GM18907 (cell line): ENCODE data around the gene PAM16.

Source experiments
- ATAC-seq: cut with Tn5 transposase; IDR thresholded peaks from one replicate; pipeline ENCODE4 v1.9.1; 2021; ENCODE audit warnings: mild to moderate bottlenecking, moderate library complexity; ENCODE audit not compliant: unreplicated experiment

The PAM16 gene

DNA sequence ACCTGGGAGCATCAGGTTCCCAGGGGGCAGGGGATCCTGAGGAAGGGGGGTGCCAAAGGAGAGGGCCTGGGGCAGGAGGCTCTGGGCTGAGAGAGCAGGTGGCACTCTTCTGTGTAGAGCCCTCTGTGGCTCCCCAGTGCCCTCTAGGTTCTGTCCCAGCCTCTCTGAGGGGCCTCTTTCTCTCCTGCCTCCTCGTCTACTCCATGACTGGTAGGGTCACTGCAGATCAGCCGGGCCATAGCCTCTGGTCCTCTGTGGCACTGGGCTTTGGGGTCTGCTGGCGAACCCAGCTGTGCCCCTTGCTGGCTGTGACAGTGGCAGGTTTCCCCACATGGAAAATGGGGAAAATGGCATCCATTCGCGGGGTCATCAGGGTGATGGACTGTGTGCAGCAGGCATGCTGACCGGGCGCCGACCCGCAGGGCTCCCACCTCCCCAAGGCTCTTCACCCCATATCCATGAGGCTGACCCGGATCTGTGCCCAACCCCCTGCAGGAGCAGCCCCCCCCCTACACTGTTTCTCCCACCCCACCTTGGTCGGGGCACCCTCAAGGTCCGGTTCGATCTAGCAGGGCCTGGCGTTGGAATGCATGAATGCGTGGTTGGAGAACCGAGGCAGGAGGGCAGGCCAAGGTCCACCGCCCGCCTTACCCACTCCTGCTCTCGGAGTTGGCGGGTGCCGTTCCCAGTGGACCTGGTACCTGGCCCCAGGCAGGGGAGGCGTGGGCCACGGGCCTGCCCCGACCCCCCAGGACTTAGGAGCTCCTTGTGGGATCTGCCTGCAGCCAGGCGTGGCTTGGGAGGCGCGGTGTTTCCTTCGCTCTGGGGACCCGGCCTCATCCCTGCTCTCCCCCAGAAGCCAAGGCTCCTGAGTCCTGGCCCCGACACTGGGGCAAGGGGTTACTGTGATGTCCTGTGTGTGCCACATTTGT, 28.7 kb downstream of the PAM16 start:
- no peak for ATAC-seq

DNA sequence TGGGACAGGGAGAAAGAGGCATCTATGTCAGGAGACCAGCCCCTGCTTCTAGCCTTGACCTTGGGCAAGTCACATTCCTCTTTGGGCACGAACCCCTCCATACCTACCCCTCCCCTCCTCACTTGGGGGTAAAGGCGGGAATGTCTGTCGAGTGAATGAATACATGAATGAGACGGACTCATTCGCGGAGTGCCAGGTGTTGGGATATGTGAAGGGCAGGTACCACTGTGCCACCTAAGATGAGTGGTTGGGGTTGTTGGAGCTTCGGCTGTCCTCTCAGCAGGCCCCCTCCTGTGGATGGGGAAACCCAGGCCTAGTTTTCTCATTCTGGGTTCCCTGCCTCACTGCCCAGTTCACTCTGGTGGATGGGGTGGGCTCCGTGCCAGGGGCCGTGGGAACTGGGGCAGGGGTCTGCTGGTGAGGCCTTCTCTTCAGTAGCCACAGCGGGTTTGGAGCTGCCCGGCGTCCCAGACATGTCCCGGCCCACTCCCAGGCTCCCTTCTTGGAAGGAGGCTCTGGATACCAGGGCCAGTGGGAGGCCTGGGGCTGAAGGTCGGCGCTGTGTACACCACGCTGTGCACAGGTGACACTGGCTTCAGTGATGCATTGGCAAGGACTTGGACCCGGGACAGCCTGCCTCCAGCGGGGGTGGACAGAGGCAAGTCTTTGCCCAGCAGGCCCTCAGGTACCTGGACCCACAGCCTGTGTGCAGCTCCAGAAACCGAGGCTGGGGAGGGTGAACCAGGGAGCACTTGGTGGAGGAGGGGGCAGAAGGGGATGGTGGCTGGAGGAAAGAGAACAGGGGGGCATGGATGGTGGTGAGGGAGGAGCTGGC, 29.6 kb downstream of the PAM16 start:
- ATAC-seq = no peak

GRCh38 chr16:4320571-4321137, 30.5 kb downstream of the PAM16 start:
- ATAC-seq = no peak

GRCh38 chr16:4319454-4320421, 31.4 kb downstream of the PAM16 start:
- peak; percentile 42 for ATAC-seq

DNA sequence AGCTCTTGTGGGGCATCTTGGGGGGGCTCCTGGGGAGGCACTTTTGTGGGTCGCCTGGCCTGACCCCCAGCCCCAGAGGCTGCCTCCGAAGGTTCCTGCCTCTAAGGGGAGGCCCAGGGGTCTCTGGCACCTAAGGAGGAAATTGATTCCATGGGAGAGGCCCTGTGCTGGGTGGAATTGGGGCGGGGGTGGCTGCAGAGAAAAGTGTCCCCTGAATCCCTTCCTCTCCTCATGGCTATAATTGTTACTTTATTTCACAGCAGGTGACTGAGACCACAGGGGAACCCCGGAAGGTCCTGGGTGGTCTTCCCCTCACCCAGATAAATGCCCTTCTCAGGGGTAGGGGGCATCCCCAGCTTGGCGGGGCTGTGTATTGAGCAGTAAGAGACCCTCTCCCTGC, 32.2 kb downstream of the PAM16 start:
- no peak for ATAC-seq

DNA sequence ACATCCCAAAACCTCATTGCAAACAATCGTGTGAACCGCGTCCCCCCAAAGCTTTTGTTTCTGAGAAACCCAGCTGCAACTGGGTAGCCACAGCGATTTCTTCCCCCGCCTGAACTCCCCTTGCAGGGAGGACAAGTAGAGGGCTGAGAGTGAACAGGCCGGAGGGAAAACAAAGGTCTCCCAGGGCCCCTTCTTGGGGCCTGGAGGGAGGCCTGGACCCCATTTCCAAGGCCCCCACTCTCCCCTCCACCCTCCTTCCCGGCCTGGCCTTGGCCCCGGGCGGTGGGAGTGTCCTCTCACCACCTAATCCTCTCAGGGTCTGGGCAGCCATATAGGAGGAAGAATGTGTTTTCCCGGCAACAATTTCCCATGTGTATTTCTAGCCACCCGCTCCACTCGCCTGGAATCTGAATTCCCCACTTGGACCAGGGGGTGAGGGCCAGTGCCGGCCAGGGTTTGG, 32.6 kb downstream of the PAM16 start:
- no peak for ATAC-seq

DNA sequence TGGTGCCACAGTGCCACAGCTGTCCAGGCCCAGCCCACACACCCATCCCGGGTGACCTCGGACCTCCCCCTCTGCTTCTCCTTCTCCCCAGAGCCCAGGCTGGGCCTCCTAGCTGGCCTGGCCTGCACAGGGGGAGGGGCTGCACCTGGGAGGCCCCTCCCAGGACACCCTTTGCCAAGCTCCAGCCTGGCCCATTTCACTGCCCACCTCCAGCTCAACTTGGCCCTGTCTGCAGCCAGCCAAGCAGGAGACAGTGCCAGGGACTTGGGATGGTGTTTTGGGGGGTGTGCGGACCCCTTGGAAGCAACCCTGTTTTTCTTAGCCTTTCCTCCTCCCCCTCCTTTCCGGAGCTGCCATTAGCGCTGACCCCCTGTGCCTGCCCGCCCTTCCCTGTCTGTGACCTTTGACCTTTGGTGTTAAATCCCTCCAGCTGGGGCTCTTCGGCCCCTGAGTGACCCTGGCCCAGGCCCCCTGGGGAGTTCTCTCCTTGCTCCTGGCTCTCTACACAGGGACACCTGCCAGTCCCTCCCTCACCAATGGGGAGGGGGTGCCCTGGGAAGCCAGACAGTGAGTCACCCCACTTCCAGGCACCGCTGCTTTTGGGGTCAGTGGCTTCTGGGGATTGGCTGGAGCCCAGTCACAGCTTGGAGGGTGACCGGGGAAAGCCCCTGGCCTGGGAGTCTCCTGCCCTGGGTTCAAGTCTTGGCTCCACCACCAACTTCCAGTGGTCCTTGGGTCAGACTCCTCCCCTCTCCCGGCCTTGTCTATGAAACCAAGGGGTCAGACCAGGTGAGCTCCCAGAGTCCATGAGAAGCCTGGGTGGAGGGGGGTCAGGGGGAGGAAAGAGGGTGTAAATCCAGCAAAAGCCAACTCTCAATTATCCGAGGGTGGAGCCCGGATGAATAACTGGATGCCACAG, 33.3 kb downstream of the PAM16 start:
- no peak for ATAC-seq

DNA sequence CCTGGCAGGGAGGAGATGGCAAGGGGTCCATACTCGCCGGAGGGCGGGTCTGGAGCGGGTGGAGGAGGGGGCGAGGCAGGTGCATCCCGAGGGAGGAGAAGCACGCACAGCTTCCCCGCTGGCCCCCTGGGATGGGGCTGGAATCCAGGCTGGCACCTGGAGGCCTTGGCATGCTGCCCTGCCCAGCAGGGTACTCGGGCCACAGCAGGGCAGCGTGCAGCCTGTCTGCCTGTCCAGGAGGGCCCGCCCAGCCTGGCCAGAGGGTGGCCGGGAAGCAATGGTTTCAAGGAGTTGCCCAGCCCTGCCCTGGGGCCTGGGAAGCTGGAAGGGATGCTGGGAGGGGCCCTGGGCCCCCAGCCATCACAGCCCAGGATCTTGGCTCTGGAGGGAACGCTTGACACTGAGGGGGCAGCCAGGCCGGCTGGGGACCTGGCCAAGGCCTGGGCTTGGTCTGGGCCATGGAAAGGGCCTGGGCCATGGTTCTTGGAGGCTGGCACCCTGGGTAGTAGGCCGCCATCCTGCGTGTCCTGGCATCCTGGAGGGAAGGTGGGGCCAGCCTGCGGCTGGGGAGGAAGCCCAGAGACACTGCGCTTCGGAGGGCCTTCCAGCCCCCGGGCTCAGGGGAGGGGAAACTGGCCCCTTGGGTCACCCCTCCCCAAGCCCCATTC, 34.1 kb downstream of the PAM16 start:
- ATAC-seq = no peak

DNA sequence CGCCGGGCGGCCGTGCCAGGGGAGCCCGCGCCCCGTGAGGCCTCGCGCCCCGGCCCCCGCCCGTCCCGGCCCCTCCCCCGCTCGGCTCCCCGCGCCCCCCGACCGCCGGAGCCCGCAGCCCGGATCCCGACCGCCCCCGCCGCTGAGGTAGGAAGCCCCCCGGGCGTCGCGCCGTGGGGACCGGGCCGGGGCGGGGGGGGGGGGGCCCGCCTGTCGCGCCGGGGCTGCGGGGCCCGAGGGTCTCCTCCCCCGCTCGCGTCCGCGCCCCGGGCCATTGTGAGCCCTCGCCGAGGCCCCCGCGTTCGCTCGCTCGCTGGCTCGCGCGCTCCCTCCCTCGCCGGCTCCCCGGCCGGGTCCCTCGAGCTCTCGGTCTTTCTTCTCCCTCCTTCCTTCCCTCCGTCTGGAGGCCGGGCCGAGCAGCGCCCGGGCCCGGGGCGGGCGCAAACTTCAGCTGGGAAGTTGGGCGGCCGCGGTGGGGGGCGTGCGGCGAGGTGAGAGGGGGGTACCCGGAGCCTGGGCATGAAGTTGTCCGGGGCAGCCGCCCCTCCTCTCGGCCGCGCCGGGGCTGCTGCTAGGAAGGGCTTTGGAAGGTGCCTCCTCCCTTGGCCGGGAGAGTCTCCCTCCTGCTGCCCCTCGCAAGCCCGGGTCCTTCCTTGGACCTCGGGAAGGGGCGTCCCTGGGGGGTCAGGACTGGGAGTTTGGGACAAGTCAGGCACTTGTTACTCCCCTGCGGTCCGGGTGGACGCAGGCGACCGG, 34.8 kb downstream of the PAM16 start:
- no peak for ATAC-seq

- no peak for ATAC-seq
Measured at GRCh38 chr16:4315186-4316107, 35.7 kb downstream of the PAM16 start, which contains the start of gene GLIS2. Gene GLIS2, plus strand, starts transcription at chr16:4316067. Its CDS starts 16,214 bp downstream, at chr16:4332281.

- no peak for ATAC-seq
Measured at GRCh38 chr16:4314532-4315185, 36.5 kb downstream of the PAM16 start.

DNA sequence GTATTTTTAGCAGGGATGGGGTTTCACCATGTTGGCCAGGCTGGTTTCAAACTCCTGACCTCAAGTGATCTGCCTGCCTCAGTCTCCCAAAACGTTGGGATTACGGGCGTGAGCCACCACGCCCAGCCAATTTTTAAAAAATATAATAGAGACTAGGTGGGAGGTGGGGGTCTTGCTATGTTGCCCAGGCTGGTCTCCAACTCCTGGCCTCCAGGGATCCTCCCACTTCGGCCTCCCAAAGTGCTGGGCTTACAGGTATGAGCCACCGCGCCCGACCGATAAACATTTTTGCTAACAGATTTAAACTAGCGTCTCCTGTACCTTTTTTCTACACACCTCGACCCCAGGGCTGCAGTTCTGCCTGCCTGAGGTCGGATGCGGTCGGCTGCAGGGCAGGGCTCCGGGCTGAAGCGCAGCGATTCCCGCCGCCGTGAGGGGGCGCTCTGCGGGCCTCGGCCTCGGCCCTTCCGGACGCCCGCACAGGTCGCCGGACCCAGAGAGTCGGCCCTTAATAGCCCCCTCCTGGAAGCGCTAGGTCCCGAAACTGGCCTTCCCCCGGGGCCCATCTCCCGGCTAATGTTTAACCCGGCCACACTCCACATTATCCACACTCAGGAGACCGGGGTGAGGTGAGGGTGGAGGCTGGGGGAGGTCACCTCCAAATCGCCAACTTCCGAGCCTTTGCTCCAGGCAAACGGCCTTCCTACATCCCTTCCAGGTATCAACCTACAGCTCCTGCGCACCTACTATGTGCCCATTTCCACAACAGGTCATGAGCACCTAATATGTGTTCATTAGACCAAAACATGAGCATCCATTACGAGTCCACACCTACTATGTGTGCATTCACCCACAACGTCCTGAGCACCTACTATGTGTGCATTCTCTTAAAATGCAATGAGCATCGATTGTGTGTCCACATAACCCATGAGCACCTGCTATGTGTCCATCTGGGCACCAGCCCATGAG, 37.3 kb downstream of the PAM16 start:
- no peak for ATAC-seq

- no peak for ATAC-seq
Measured at GRCh38 chr16:4309833-4310266, 41.3 kb downstream of the PAM16 start.

DNA sequence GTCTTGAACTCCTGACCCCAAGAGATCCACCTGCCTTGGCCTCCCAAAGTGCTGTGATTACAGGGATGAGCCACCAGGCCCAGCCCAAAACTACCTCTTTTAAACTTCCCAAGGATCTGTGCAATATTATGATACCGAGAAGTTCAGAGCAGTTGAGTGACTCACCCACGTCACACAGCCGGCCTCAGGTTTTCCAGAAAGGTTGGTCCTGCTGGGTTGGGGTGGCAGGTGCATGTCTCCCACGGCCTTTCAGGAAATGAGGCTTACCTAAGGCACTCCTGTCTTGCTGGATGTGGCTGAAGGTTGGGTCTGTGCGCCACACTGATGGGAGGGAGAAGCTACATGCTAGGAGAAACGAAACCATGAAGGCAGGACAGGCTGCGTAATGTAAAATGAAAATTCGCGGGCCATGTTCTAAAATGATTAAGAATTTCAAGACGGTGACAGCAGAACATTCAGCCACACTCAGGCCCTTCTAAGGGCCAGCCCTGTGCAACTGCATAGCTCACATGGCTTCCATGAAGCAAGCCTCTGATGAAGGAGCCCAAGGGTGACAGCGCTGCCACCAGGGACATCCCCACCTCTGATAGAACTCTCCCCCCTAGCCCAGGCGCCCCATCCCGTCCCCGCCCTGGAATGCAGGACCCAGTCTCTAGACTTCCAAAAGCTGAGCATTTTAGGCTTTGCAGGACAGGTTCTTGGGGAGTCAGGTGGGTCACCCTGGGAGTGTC, 41.9 kb downstream of the PAM16 start:
- ATAC-seq = no peak
